NT2/D1 (cell line): ENCODE results near the gene TMEM198.

Source experiments
- DNase-seq: peaks from one replicate; pipeline ENCODE4 v3.0.0-alpha.2; 2011; ENCODE audit warnings: low read depth, low spot score
- H3K27me3 ChIP-seq: 2 replicates; pipeline ENCODE4 v1.6.0; 2011; ENCODE audit warnings: mild to moderate bottlenecking; ENCODE audit not compliant: insufficient read length, insufficient read depth
- H3K36me3 ChIP-seq: 2 replicates; pipeline ENCODE4 v1.6.1; 2011; ENCODE audit warnings: mild to moderate bottlenecking, low read length, mixed read lengths; ENCODE audit not compliant: insufficient read depth, insufficient read length
- H3K4me1 ChIP-seq: 2 replicates; pipeline ENCODE4 v1.5.1; 2011; ENCODE audit not compliant: insufficient read depth, insufficient read length
- H3K4me3 ChIP-seq: 2 replicates; pipeline ENCODE4 v1.5.1; 2011; ENCODE audit warnings: low read depth; ENCODE audit not compliant: insufficient read length
- H3K9ac ChIP-seq: 2 replicates; pipeline ENCODE4 v1.6.0; 2011; ENCODE audit warnings: low read depth; ENCODE audit not compliant: insufficient read length
- H3K9me3 ChIP-seq: 2 replicates; pipeline ENCODE4 v1.5.1; 2011; ENCODE audit warnings: mild to moderate bottlenecking, low read length; ENCODE audit not compliant: insufficient read depth
- SUZ12 ChIP-seq: IDR thresholded peaks from 2 replicates; pipeline ENCODE4 v1.6.1; 2011; ENCODE audit not compliant: insufficient read length, insufficient read depth; ENCODE audit errors: extremely low read depth
- YY1 ChIP-seq: IDR thresholded peaks from 2 replicates; pipeline ENCODE4 v1.6.1; 2011; ENCODE audit not compliant: insufficient read length, insufficient read depth
- ZNF274 ChIP-seq: IDR thresholded peaks from 2 replicates; pipeline ENCODE4 v1.6.1; 2011; ENCODE audit warnings: mild to moderate bottlenecking, low read depth, low read length

Gene TMEM198

GRCh38 chr2:219557320-219557719 lies 13.5 kb downstream of the TMEM198 start:
- TF ChIP-seq SUZ12 (no peak), YY1 (no peak), ZNF274 (no peak)
- H3K4me3 ChIP-seq = no peak overlapping the region
- no peak for DNase-seq
- peaks cover 12% of the 10 kb centered on the region for H3K27me3 ChIP-seq
- no peak overlapping the region for H3K9ac ChIP-seq
- no peaks in the 10 kb centered on the region for H3K9me3 ChIP-seq
- peaks cover 69% of the 10 kb centered on the region for H3K36me3 ChIP-seq
- peaks cover 19% of the 10 kb centered on the region for H3K4me1 ChIP-seq

- peaks cover 6% of the 10 kb centered on the region for H3K27me3 ChIP-seq
- no peak for TF ChIP-seq ZNF274
- TF ChIP-seq YY1 = no peak
- TF ChIP-seq SUZ12 = no peak
- H3K4me3 ChIP-seq = no peak overlapping the region
- H3K9me3 ChIP-seq = no peaks in the 10 kb centered on the region
- DNase-seq = no peak
- H3K9ac ChIP-seq = no peak overlapping the region
- peaks cover 20% of the 10 kb centered on the region for H3K4me1 ChIP-seq
- peaks cover 77% of the 10 kb centered on the region for H3K36me3 ChIP-seq
Observed at GRCh38 chr2:219557791-219558785, 14.3 kb downstream of the TMEM198 start.

GRCh38 chr2:219559156-219559915 lies 15.5 kb downstream of the TMEM198 start:
- Histone ChIP-seq H3K36me3 (peaks cover 84% of the 10 kb centered on the region), H3K4me3 (no peak overlapping the region), H3K9ac (no peak overlapping the region), H3K4me1 (peaks cover 28% of the 10 kb centered on the region), H3K9me3 (no peaks in the 10 kb centered on the region), H3K27me3 (no peaks in the 10 kb centered on the region)
- no peak for DNase-seq
- TF ChIP-seq SUZ12 (no peak), YY1 (no peak), ZNF274 (no peak)

- no peak for DNase-seq
- H3K9ac ChIP-seq = no peak overlapping the region
- H3K36me3 ChIP-seq = peaks cover 85% of the 10 kb centered on the region
- H3K4me1 ChIP-seq = peaks cover 34% of the 10 kb centered on the region
- no peak overlapping the region for H3K4me3 ChIP-seq
- TF ChIP-seq ZNF274 = no peak
- no peak for TF ChIP-seq SUZ12
- no peak for TF ChIP-seq YY1
- no peaks in the 10 kb centered on the region for H3K27me3 ChIP-seq
- no peaks in the 10 kb centered on the region for H3K9me3 ChIP-seq
Observed at GRCh38 chr2:219560037-219560892, 16.4 kb downstream of the TMEM198 start.

GRCh38 chr2:219560893-219561178 lies 17.0 kb downstream of the TMEM198 start:
- Histone ChIP-seq H3K36me3 (peaks cover 83% of the 10 kb centered on the region), H3K4me3 (no peak overlapping the region), H3K27me3 (no peaks in the 10 kb centered on the region), H3K9ac (no peak overlapping the region), H3K4me1 (peaks cover 37% of the 10 kb centered on the region), H3K9me3 (no peaks in the 10 kb centered on the region)
- no peak for DNase-seq
- TF ChIP-seq SUZ12 (no peak), YY1 (no peak), ZNF274 (no peak)

GRCh38 chr2:219561179-219562048 lies 17.6 kb downstream of the TMEM198 start:
- Histone ChIP-seq H3K4me3 (no peak overlapping the region), H3K36me3 (peaks cover 83% of the 10 kb centered on the region), H3K9me3 (no peaks in the 10 kb centered on the region), H3K4me1 (peaks cover 38% of the 10 kb centered on the region), H3K9ac (no peak overlapping the region), H3K27me3 (no peaks in the 10 kb centered on the region)
- no peak for DNase-seq
- TF ChIP-seq YY1 (no peak), SUZ12 (no peak), ZNF274 (no peak)
